ENCODE results near the gene CNOT1. TPM values are rescaled to one million over a fixed set of nuclear protein-coding genes. Genes with fewer than 3 reads are reported as not detected.
"Not testable (repeated sequence)": the region's sequence is repeated elsewhere in the genome, so short reads cannot be mapped to it uniquely, and the experiment has no call there.

CNOT1 gene
- polyA plus RNA-seq, 3 donors = 43.0 to 55.1 (median 43.2) TPM

DNA sequence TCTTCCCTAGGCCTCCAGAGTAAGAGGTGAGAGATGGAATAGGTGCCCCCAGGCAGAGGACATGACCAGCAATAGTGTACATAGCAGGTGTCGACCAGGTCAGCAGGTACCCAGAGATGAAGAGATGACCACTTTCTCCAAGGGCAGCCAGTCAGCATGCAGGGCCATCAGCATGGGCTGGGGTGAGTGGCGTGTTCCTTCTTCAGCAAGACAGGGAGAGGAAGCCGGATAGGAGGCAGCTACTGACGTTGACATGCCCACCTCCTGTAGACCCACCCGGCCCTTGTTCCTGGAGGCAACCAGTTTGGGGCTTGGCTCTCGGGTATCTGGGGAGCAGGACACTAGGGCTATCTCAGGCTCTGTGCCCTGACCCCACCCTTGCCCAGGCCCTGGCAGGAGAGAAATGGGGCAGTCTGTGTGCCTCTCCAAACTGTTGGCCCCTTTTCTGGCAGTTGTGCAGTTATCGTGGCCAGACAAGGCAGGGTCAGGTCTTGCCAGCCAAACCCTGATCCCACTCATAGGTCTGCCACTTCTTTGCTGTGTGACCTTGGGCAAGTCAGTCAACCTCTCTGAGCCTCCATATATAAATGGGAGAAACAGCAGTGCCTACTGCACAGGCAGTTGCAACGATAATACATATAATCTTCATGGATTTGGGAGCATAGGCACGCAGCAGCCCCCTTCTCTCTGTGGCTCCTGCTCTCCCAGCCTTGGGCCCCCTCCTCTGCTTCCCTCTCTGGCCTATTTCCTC, 131.1 kb downstream of the CNOT1 start:
- WGBS, 3 donors = 77 to 81% (median 80%) methylated on average over 8 to 9 of the region's 9 CpGs
- H3K27ac ChIP-seq (ENCODE audit: low read depth, low read length) = no peak overlapping the region

DNA sequence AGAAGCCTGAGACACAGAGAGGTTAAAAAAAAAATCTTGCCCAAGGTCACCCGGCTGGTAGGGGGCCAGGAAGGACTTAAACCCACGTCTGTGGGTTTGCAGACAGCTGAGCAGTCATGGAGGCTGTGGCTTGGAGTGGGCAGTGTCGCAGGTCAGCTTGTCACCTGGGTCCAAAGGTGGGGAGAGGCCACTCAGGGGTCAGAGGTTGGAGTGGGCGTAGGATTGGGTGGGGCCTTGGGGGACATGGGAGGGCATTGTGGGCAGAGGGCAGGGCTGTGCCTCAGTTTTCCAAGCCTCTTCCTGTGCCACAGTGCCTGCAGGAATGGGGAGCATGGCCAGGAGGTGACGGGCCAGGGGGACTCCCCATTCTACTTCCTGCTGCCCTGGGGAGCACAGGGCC, 131.7 kb downstream of the CNOT1 start:
- H3K27ac ChIP-seq (ENCODE audit: low read depth, low read length) = no peak overlapping the region
- WGBS, 3 donors = 39 to 67% (median 59%) methylated on average over 5 of the region's 5 CpGs

DNA sequence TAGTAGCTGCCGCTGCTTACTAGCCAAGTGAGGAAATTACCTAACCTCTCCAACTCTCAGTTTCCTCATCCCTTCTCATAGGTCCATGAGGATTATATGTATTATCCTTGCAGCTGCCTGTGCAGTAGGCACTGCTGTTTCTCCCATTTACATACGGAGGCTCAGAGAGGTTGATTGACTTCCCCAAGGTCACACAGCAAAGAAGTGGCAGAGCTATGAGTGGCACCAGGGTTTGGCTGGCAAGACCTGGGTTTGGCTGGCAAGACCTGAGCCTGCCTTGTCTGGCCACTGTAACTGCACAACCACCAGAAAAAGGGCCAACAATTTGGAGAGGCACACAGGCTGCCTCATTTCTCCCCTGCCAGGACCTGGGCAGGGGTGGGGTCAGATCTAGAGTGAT, 132.2 kb downstream of the CNOT1 start:
- WGBS, 3 donors = 63 to 72% (median 71%) methylated on average over 2 of the region's 2 CpGs
- no peak overlapping the region for H3K27ac ChIP-seq (ENCODE audit: low read depth, low read length)

DNA sequence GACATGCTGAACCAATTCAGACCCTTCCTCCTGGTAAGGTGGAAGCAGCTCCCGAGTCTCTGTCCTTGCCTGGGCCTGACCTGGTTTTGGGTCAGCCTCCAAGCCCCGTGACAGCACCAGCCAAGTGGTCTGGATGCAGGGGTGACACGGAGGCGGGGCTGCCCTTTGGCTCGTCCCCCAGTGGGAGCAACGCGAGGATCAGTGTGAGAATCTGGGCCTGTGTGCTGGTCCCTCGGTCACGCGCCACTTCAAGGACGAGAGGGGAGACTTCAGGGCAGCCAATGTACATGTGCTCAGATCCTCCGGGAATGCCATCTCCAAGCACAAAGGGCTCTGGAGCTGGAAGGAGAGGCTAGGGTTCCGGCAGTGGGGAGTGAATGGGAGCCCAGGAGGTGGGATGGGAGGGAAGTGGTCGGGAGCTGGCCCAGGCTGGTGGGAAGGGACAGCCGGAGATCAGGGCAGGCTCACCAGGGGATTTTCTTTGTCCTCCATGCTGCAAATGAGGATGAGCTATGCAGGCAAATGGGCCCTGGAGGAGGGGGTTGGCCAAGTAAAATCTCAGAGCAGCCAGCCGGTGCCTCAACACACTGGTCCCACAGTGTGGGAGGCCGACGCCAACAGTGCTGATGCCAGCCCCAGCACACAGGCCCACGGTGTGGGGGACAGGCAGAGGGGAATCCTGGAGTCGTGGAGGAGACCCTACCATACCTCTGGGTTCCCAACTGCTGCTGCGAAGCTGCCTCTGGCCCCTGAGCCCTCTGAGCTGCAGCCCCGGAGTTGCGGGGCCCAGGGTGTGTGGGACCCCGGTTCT, 133.9 kb downstream of the CNOT1 start:
- 57 to 63% (median 58%) methylated on average over 24 of the region's 24 CpGs for WGBS, 3 donors
- no peak overlapping the region for H3K27ac ChIP-seq (ENCODE audit: low read depth, low read length)

DNA sequence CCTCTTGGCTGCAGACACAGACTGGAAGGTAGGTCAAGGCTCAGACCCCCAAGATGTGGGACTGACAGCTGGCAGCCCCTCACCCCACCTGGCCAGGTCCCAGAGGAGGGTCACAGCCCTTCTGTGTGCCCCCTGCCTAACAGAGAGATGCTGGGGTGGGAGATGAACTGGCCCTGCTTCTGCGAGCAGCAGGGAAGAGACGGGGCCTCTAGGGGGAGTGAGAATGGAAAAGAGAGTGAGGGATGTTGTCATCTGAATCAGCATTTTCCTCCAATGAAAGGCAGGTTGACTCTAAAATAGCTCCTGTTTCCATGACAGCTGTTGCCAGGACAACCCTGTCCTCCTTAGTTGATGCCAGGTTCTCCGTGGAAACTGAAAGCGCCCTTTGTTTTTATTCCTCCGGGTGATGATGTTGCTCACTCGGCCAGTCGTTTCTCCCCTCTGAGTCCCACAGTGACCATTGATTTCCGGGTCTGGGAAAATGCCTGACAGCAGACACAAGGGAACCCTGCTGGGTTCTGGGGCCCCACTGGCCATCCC, 134.6 kb downstream of the CNOT1 start:
- no peak overlapping the region for H3K27ac ChIP-seq (ENCODE audit: low read depth, low read length)
- 4 to 19% (median 5%) methylated on average over 8 of the region's 8 CpGs for WGBS, 3 donors

DNA sequence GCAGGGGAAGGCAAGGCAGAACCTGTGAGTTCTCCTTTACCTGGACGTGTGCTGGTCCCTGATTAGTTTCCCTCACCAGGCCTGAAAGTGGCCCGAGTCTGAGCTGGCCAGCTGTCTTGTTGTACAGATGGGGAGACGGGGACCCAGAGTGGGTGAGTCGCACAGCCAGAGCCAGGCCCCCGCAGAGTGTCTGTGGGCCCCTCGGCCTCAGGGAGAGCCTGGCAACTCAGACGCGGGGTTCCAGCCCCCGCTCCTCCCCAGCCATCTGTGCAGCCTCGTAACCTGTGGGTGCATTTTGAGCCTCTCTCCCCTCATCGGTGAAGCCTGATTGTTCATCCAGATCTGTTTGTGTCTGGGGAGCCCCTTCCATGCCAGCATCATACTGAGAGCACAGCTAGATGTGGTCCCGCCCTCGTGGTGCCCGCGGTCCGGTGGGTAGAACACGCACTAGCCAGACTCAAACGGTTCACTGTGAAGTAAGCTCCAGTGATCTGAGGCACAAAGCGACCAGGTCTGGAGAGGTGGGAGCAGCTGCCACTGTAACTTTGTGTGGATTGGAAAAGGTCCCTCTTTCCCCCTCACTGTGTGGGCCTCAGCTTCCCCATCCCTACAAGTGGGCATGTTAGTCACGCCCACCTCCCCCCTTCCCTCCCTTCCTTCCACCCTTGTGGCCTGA, 135.7 kb downstream of the CNOT1 start:
- no peak overlapping the region for H3K27ac ChIP-seq (ENCODE audit: low read depth, low read length)
- WGBS, 3 donors = 76 to 81% (median 80%) methylated on average over 20 of the region's 20 CpGs

DNA sequence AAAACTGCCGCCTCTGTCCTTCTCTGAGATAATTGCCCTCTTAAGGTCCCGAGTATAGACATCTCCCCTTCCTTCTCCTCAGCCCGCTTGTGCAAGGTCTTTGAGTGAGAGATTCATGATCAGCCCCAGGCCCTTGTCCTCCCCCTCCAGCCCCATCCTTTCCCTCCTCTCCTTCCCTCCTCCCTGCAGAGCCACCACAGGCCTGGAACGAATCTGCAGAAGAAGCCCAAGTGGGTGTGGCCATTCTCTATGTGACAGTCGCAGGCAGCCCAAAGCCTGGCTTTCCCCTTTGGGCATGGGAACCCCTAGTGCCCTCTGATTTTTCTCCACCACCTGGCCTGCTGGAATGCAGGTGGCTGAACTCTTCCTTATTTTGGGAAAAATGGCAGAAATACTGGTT, 136.9 kb downstream of the CNOT1 start:
- H3K27ac ChIP-seq (ENCODE audit: low read depth, low read length) = no peak overlapping the region
- WGBS, 3 donors = 46 to 64% (median 50%) methylated on average over 5 of the region's 5 CpGs

DNA sequence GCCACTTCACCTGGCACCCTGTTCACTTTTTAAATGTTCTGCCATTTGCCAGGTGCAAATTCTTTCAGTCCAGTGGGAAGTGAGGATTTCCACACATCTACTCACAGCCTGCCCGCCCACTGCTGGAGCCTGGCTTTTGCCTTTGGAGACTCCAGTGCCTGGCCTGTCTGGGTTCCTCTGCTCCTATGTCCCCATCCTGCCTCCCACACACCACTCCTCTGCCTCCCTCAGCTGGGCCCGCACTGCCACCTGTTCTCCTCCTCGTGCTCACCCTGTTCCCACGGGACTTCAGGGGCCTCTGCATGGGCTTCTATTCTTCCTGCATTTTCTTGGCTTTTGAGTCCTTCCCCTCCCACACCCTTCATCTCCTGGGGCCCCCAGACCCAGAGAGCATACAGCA, 137.6 kb downstream of the CNOT1 start:
- 71 to 77% (median 72%) methylated on average over 4 of the region's 4 CpGs for WGBS, 3 donors

DNA sequence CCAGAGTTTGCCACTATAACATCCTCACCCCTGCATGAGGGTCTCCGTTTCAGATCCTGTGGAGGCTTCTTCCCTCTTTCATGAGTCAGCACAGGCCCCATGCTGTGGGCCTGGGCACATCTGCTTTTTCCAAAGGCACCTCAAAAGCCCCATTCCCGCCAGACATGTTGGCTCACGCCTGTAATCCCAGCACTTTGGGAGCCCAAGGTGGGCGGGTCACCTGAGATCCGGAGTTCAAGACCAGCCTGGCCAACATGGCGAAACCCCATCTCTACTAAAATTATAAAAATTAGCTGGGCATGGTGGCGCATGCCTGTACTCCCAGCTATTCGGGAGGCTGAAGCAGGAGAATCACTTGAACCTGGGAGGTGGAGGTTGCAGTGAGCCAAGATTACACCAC, 139.1 kb downstream of the CNOT1 start:
- WGBS, 3 donors = 91 to 94% (median 91%) methylated on average over 8 of the region's 8 CpGs
- not testable (repeated sequence) for H3K27ac ChIP-seq (ENCODE audit: low read depth, low read length)

More for the DNA sequence above, 137.6 kb downstream of the CNOT1 start:
- H3K27ac ChIP-seq (ENCODE audit: low read depth, low read length) = no peak overlapping the region

DNA sequence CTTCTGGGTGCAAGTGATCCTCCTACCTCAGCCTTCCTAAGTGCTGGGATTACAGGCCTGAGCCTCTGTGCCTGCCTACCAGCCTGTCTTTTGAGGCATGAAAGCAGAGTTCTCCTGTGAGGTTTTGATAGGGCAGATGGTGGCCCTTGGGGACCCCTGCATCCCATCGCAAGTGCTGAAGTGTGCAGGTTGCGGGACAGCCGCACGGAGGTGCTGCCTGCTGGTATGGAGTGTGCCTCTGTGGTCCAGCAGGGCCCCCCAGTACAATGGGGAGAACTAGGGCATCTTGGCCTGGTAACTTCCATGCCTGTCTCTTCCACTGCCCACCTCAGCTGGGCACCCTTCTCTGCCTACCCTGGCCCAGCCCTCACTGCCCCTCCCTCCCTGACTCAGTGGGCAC, 139.6 kb downstream of the CNOT1 start:
- no peak overlapping the region for H3K27ac ChIP-seq (ENCODE audit: low read depth, low read length)
- 96 to 99% (median 98%) methylated on average over 4 of the region's 4 CpGs for WGBS, 3 donors

DNA sequence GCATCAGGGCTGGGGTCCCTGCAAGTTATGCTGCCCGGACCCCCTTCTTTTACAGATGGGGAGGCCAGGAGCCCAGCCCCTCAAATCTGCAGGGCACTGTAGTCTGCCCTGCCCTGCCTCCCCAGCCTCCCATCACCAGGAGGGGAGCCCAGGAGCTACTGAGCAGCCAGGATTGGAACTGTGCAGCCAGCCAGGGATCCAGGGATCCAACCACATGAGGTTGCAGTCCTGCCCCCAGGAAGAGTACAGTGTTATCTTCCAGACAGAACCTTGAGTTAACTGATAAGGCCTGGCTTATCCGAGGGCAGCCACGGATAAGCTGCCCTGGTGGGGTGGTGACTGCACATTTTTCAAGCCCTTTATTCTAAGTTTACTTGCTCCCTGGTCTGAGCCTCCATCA, 141.1 kb downstream of the CNOT1 start:
- 24 to 75% (median 61%) methylated on average over 3 of the region's 3 CpGs for WGBS, 3 donors
- H3K27ac ChIP-seq (ENCODE audit: low read depth, low read length) = no peak overlapping the region

DNA sequence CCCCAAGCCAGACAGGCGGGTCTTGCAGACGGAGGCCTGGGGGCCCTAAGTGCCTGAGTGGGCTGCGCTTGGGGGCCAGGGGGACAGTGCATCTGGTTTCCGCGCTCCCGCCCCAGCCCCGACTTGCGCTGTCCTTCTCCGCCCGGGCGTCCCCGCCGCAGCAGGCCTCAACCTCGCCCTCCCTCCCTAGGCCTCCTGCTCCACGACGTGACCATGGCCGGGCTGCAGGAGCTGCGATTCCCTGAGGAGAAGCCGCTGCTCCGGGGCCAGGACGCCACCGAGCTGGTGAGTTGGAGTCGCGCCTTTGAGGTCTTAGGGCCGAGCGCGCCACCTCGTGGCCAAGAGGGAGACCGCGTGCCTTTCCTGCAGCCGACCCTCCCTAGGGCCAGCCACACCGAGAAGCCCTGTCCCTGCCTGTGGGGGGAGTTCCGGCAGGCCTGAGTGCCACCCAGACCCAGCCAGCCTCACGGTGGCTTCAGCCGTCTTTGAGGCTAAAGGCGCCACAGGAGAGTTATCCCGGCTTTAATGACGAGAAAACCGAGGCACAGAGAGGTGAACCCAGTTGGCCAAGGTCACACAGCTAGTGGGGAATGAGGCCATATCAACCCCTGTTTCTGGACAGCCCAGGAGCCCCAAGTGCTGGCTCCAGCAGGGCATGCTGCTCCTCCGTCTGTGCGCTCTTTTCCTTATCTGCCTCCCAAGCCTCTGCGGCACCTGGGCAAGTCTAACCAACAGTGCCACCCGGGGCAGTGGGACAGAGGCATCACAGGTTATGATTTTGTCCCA, 141.9 kb downstream of the CNOT1 start:
- H3K27ac ChIP-seq (ENCODE audit: low read depth, low read length) = no peak overlapping the region
- WGBS, 3 donors = 16% methylated on average over 42 to 43 of the region's 43 CpGs

DNA sequence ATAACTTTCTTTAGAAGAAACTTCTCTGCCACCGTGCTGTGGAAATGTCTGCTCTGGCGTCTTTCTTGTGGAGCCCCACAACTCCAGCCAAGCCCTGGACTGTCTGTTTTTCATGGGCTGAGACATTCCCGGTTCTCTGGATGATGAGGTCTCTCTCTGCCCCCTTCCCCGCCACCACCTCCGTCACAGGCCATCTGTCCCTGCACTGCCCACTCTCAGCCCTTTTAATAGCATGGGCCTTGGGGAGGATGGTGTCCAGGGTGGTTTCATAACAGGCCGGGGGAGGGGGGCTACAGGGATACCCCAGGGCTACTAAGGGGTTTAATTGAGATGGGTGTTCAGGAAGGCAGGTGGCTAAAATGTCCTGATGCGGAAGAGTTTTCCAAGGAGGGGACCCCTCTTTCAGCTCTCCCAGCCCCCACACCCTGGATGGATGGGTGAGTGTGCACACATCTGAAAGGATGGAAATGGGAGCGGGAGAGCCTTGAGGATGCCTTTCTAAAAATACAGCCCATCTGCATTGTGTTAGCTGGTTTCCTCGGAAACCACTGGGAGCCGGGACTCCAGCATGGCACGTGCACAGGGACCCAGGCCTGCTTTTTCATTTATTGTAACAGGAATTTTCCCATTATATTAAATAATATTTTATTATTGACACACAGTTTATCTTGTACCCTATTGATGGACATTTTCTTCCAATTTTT, 144.3 kb downstream of the CNOT1 start:
- WGBS, 3 donors = 75 to 80% (median 77%) methylated on average over 11 of the region's 11 CpGs

DNA sequence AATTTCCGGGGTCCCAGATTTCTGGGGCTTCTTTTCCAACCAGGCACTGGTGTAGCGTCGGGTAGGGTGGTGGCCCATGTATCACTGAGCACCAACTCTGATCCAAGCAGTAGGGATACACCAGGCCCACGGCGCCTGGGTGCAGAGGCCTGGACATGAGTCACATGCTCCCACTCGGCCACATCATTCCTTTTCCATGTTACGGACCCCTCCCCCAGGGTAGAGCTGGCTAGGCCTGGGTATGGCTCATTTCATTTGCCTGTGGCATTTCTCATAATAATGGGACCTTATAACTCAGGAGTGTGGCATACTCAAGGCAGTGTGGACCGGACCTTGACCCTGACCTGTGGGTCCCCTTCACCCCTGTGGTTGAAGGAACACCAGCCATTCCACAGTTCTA, 147.7 kb downstream of the CNOT1 start:
- no peak overlapping the region for H3K27ac ChIP-seq (ENCODE audit: low read depth, low read length)
- 77 to 80% (median 77%) methylated on average over 8 of the region's 8 CpGs for WGBS, 3 donors

More for the DNA sequence above, 144.3 kb downstream of the CNOT1 start:
- no peak overlapping the region for H3K27ac ChIP-seq (ENCODE audit: low read depth, low read length)

DNA sequence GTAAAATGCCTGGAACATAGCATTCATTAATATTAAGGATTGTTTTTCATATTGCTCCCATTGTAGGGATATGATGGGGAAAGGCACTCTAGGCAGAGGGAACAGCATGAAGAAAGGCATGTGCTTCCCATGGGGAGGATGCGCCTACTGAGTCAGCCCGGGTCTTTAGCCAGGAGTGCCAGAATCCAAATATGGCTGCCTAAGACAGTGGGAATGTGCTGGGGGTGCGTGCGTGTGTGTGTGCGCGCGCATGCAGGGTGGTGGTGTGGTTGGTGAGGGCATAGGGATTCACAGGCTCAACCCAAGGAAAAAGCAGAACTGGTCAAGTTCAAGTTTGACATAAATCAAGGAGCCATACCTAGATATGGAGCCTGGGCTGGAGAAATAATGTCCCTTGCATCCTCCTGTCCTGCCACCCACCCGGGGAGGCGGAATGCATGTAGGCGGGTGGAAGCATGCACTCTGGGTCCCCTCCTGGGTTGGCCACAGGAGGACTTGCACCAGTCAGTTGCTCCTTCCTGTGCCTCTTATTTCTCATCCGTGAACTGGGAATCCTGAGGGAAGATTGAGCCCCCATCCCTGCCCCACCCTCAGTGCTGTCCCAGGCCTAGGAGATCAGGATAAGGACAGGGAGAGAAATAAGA, 148.3 kb downstream of the CNOT1 start:
- 91 to 93% (median 92%) methylated on average over 11 of the region's 11 CpGs for WGBS, 3 donors
- H3K27ac ChIP-seq (ENCODE audit: low read depth, low read length) = no peak overlapping the region

DNA sequence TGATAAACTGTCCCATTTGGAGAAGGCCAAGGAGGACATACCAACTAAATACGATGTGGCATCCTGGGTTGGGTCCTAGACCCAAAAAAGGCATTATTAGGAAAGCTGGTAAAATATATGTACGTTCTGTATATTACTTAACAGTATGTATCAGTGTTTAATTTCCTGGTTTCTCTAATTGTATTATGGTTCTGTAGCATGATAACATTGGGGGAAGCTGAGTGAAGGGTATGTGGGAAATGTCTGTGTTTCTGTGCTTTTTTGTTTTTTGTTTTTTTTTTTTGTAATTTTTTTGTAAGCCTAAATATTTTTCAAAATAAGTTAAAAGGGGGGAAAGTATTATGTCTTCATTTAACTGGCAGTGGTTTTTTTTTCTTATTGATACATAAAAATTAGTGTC, 151.2 kb downstream of the CNOT1 start:
- WGBS, 3 donors = 87 to 95% (median 88%) methylated on average over 2 of the region's 2 CpGs

DNA sequence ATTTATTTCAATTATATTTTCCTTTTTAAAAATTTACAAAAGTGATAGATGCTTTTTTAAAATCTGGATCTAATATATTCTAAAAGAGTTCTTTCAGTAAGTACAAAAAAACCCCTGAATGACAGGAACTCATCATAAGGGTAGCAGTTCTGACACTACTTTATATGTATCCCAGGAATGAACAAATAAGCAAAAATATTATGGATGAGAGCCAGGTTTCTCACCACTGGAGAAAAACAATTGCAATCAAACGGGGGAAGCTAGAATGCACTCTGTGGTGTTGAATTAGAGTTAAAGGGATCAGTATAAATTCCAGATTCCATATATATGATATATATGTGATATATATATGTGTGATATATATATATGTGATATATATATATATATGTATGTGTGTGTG, 152.8 kb downstream of the CNOT1 start:
- H3K27ac ChIP-seq (ENCODE audit: low read depth, low read length) = no peak overlapping the region
- 30 to 59% (median 46%) methylated on average over 1 of the region's 1 CpG for WGBS, 3 donors

More for the DNA sequence above, 151.2 kb downstream of the CNOT1 start:
- no peak overlapping the region for H3K27ac ChIP-seq (ENCODE audit: low read depth, low read length)
